HEK293T (cell line): Measurements from ENCODE around the gene TMEM202.
"Not testable (repeated sequence)": the region's sequence is repeated elsewhere in the genome, so short reads cannot be mapped to it uniquely, and the experiment has no call there.

ENCODE experiments used
- CTCF ChIA-PET: fragments of 350-600 bp; formaldehyde crosslinking; extraction: SDS; loops from one replicate; lab custom pipeline; 2021; ENCODE audit warnings: antibody characterized with exemption, inconsistent platforms; lab: Yijun Ruan, JAX
- POLR2A ChIA-PET: fragments of 350-600 bp; formaldehyde crosslinking; extraction: SDS; loops from one replicate; lab custom pipeline; 2020; ENCODE audit warnings: antibody characterized with exemption, inconsistent platforms; lab: Yijun Ruan, JAX
- DNase-seq: peaks from one replicate; pipeline ENCODE4 v3.0.0; 2012; ENCODE audit warnings: mixed read lengths; ENCODE audit errors: extremely low spot score
- ARNT ChIP-seq: fragments of 450-650 bp; IDR thresholded peaks from 2 replicates; pipeline ENCODE4 v1.6.1; 2017; ENCODE audit warnings: mild to moderate bottlenecking
- BHLHE40 ChIP-seq: fragments of 450-650 bp; IDR thresholded peaks from 2 replicates; pipeline ENCODE4 v1.6.1; 2016; ENCODE audit warnings: mild to moderate bottlenecking, moderate library complexity, borderline replicate concordance
- CTBP1 ChIP-seq: fragments of 450-650 bp; IDR thresholded peaks from 2 replicates; pipeline ENCODE4 v1.6.1; 2016; ENCODE audit warnings: borderline replicate concordance
- ELF4 ChIP-seq: fragments of 450-650 bp; IDR thresholded peaks from 2 replicates; pipeline ENCODE4 v1.6.1; 2017; ENCODE audit warnings: antibody characterized with exemption
- FOXA1 ChIP-seq: fragments of 450-650 bp; IDR thresholded peaks from 2 replicates; pipeline ENCODE4 v1.6.1; 2016; ENCODE audit warnings: mild to moderate bottlenecking
- FOXK2 ChIP-seq: fragments of 450-650 bp; IDR thresholded peaks from 2 replicates; pipeline ENCODE4 v1.6.1; 2016; ENCODE audit warnings: mild to moderate bottlenecking
- FOXM1 ChIP-seq: fragments of 450-650 bp; IDR thresholded peaks from 2 replicates; pipeline ENCODE4 v1.6.1; 2017; ENCODE audit warnings: mild to moderate bottlenecking, borderline replicate concordance
- L3MBTL2 ChIP-seq: fragments of 450-650 bp; conservative IDR thresholded peaks from 2 replicates; pipeline ENCODE4 v1.6.1; 2016; ENCODE audit warnings: mild to moderate bottlenecking
- NFRKB ChIP-seq: fragments of 450-650 bp; IDR thresholded peaks from 2 replicates; pipeline ENCODE4 v1.6.1; 2016; ENCODE audit warnings: mild to moderate bottlenecking, moderate library complexity
- PKNOX1 ChIP-seq: fragments of 450-650 bp; IDR thresholded peaks from 2 replicates; pipeline ENCODE4 v1.6.1; 2016
- SP1 ChIP-seq: fragments of 450-650 bp; IDR thresholded peaks from 2 replicates; pipeline ENCODE4 v1.6.1; 2017
- SUZ12 ChIP-seq: fragments of 450-650 bp; IDR thresholded peaks from 2 replicates; pipeline ENCODE4 v1.6.1; 2016; ENCODE audit warnings: mild to moderate bottlenecking
- TARDBP ChIP-seq: fragments of 450-650 bp; IDR thresholded peaks from 2 replicates; pipeline ENCODE4 v1.6.1; 2016
- ZNF384 ChIP-seq: fragments of 450-650 bp; IDR thresholded peaks from 2 replicates; pipeline ENCODE4 v1.6.1; 2016

Gene TMEM202

GRCh38 chr15:72421484-72421883 lies 23.4 kb downstream of the TMEM202 start:
- ChIA-PET CTCF (no interaction called here), POLR2A (no interaction called here)
- no peak for DNase-seq
- TF ChIP-seq TARDBP (no peak), L3MBTL2 (no peak), CTBP1 (no peak)

GRCh38 chr15:72423256-72423655 lies 25.2 kb downstream of the TMEM202 start:
- POLR2A ChIA-PET: interaction anchor here (1.3 kb wide), 1 partner anchor 32 kb away, joined by 3 read pairs; no protein-coding TSS in a partner anchor
- TF ChIP-seq TARDBP: no peak
- CTCF ChIA-PET: no interaction called here
- no peak for DNase-seq

- CTCF ChIA-PET: no interaction called here
- POLR2A ChIA-PET: no interaction called here
- no peak for TF ChIP-seq ZNF384
- TF ChIP-seq ELF4: no peak
- TF ChIP-seq SP1: no peak
- no peak for TF ChIP-seq L3MBTL2
- no peak for TF ChIP-seq TARDBP
- no peak for DNase-seq
These were observed 28.6 kb downstream of the TMEM202 start for GRCh38 chr15:72426753-72427152.

DNA sequence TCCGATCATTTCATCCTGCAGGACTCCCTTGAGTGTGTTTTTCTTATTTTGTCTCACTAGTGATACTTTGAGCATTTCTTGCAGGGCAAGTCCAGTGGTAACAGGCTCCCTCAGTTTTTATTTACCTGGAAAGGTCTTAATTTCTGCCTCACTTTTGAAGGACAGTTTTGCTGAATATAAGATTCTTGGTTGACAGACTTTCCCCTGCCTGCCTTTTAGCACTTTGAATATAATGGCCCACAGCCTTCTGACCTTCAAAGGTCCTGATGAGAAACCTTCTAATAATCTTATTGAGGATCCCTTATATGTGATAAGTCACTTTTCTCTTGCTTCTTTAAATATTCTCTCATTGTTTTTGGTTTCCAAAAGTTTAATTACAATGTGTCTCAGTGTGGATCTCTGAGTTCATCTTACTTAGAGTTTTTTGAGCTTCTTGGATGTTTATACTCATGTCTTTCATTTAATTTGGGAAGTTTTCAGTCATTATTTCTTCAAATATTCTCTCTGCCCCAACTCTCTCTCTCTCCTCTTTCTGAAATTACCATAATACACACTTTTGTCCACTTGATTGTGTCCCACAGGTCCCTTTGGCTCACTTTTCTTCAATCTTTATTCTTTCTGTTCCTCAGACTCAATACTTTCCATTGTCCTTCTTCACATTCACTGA lies 39.7 kb downstream of the TMEM202 start:
- ChIA-PET POLR2A (no interaction called here), CTCF (no interaction called here)
- no peak for DNase-seq
- TF ChIP-seq SP1 (no peak), NFRKB (no peak), ARNT (no peak), FOXM1 (no peak), SUZ12 (no peak), L3MBTL2 (no peak), FOXA1 (no peak), FOXK2 (no peak), PKNOX1 (no peak), ZNF384 (no peak), BHLHE40 (no peak)

DNA sequence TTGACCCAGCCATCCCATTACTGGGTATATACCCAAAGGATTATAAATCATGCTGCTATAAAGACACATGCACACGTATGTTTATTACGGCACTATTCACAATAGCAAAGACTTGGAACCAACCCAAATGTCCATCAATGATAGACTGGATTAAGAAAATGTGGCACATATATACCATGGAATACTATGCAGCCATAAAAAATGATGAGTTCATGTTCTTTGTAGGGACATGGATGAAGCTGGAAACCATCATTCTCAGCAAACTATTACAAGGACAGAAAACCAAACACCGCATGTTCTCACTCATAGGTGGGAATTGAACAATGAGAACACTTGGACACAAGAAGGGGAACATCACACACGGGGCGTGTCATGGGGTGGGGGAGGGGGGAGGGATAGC lies 44.7 kb downstream of the TMEM202 start:
- CTCF ChIA-PET, POLR2A ChIA-PET, DNase-seq: not testable (repeated sequence)

- CTCF ChIA-PET: no interaction called here
- TF ChIP-seq ZNF384 (no peak), SUZ12 (no peak), PKNOX1 (no peak), SP1 (no peak), FOXA1 (no peak), CTBP1 (no peak)
- POLR2A ChIA-PET: no interaction called here
- DNase-seq: no peak
These were observed 47.3 kb downstream of the TMEM202 start for GRCh38 chr15:72445426-72445825.

- POLR2A ChIA-PET: no interaction called here
- CTCF ChIA-PET: no interaction called here
- no peak for TF ChIP-seq FOXA1
- DNase-seq: no peak
These were observed 52.7 kb downstream of the TMEM202 start for GRCh38 chr15:72450805-72451204.

- TF ChIP-seq PKNOX1: no peak
- TF ChIP-seq BHLHE40: no peak
- TF ChIP-seq TARDBP: no peak
- no peak for TF ChIP-seq ARNT
- no peak for TF ChIP-seq FOXM1
- ChIA-PET CTCF (no interaction called here), POLR2A (interaction anchor here (1.3 kb wide), 1 partner anchor 22 kb away, joined by 3 read pairs; the partner anchor contains the start of gene ARIH1)
- no peak for DNase-seq
These were observed 53.1 kb downstream of the TMEM202 start for GRCh38 chr15:72451224-72451623.
